ENCODE data around the gene PPP3R1.

Gene PPP3R1

GRCh38 chr2:68135448-68136320 lies 116.6 kb downstream of the PPP3R1 start:
- DNase-seq = no peak

- DNase-seq = no peak
Observed at GRCh38 chr2:68134554-68134953, 117.8 kb downstream of the PPP3R1 start.

GRCh38 chr2:68134120-68134519 lies 118.2 kb downstream of the PPP3R1 start:
- DNase-seq = no peak

Measured in NCI-H774 (cell line).